ENCODE results near the gene UCP3.

The UCP3 gene

DNA sequence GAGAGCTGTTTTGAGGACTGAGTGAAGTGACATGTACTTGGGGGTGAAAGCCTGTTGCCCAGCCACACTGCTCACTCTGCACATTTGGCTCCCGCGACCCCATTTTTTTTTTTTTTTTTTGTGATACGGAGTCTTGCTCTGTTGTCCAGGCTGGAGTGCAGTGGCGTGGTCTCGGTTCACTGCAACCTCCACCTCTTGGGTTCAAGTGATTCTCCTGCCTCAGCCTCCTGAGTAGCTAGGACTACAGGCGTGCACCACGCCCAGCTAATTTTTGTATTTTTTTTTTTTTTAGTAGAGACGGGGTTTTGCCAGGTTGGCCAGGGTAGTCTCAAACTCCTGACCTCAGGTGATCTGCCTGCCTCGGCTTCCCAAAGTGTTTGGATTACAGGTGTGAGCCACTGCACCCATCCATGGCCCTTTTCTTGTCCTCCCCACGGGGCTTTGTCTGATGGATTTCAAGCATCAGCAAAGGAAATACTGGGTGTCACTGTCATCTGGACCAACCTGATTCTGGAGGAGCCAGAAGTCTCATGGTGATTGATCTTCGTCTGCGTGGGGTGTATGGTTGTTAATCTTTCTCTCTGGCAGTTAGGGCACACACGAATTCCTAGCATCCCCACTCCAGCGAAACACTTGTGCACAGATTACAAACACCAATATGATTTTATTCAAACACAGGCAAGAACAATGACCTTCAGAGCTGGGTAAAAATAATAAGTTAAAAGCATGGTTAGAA lies 3.4 kb upstream of the UCP3 start:
- Histone ChIP-seq H3K4me3 (ENCODE audit: insufficient read depth, low read length, poor library complexity, severe bottlenecking) (no peak overlapping the region), H2AFZ (ENCODE audit: low read depth, low read length, severe bottlenecking) (no peak overlapping the region), H3K9ac (ENCODE audit: low read length) (no peak overlapping the region), H3K27me3 (ENCODE audit: low read length) (no peaks in the 10 kb centered on the region), H3K9me2 (replicated peaks; ENCODE audit: insufficient read depth, low read length) (no peaks in the 10 kb centered on the region), H4K20me1 (ENCODE audit: low read depth, low read length) (no peaks in the 10 kb centered on the region), H3K9me3 (ENCODE audit: insufficient read depth, low read length) (no peaks in the 10 kb centered on the region), H3K4me2 (ENCODE audit: low read depth, low read length, poor library complexity, severe bottlenecking) (no peak overlapping the region), H3K79me2 (ENCODE audit: insufficient read depth, low read length) (no peaks in the 10 kb centered on the region), H3F3A (ENCODE audit: insufficient read depth) (no peaks in the 10 kb centered on the region), H3K27ac (ENCODE audit: low read depth, low read length) (no peak overlapping the region), H3K36me3 (ENCODE audit: low read length) (no peaks in the 10 kb centered on the region)
- no peak for TF ChIP-seq EZH2phosphoT487 (conservative IDR thresholded peaks at IDR 0.05; ENCODE audit: low read length)
- TF ChIP-seq, protein P1, sequence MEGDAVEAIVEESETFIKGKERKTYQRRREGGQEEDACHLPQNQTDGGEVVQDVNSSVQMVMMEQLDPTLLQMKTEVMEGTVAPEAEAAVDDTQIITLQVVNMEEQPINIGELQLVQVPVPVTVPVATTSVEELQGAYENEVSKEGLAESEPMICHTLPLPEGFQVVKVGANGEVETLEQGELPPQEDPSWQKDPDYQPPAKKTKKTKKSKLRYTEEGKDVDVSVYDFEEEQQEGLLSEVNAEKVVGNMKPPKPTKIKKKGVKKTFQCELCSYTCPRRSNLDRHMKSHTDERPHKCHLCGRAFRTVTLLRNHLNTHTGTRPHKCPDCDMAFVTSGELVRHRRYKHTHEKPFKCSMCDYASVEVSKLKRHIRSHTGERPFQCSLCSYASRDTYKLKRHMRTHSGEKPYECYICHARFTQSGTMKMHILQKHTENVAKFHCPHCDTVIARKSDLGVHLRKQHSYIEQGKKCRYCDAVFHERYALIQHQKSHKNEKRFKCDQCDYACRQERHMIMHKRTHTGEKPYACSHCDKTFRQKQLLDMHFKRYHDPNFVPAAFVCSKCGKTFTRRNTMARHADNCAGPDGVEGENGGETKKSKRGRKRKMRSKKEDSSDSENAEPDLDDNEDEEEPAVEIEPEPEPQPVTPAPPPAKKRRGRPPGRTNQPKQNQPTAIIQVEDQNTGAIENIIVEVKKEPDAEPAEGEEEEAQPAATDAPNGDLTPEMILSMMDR (IDR thresholded peaks at IDR 0.05; ENCODE audit: insufficient read depth, low read length, poor library complexity, severe bottlenecking), result no peak

DNA sequence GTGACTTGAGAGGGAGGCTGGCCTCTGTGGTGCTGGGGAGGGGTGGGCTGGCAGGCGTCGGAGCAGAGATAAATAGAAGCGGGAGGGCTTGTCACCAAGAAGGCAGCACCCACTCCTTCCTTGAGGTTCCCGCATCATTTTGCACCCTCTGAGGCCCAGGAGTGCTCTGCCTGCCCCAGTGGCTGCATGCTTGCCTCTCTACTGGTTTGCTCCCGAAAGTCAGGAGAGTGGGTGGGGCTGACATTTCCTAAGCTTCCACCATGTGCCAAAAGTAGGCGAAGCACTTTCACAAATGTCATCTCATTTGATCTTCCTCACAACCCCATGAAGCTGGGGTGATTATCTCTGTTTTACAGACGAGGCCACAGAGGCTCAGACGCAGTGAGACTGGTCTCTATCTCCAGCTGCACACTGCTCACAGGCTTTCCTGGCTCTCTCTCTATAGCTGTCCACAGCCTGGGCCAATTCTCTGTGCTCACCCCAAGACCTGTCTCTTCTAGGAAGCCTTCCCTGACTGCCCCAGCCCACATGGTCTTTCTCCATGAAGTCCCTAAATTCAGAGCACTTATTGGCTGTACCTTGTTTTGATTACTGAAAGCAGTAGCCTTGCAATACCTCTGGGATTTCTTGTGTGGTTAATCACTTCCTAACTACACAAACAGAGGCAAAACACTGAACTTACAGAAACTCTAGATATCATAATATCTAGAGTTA lies 2.6 kb upstream of the UCP3 start:
- Histone ChIP-seq H3K9me3 (ENCODE audit: insufficient read depth, low read length) (no peaks in the 10 kb centered on the region), H3K36me3 (ENCODE audit: low read length) (no peaks in the 10 kb centered on the region), H3F3A (ENCODE audit: insufficient read depth) (no peaks in the 10 kb centered on the region), H2AFZ (ENCODE audit: low read depth, low read length, severe bottlenecking) (no peak overlapping the region), H3K27me3 (ENCODE audit: low read length) (no peaks in the 10 kb centered on the region), H3K9ac (ENCODE audit: low read length) (no peak overlapping the region), H3K4me3 (ENCODE audit: insufficient read depth, low read length, poor library complexity, severe bottlenecking) (no peak overlapping the region), H3K79me2 (ENCODE audit: insufficient read depth, low read length) (no peaks in the 10 kb centered on the region), H3K4me2 (ENCODE audit: low read depth, low read length, poor library complexity, severe bottlenecking) (no peak overlapping the region), H3K9me2 (replicated peaks; ENCODE audit: insufficient read depth, low read length) (no peaks in the 10 kb centered on the region), H3K27ac (ENCODE audit: low read depth, low read length) (no peak overlapping the region), H4K20me1 (ENCODE audit: low read depth, low read length) (no peaks in the 10 kb centered on the region)
- TF ChIP-seq, protein P1 (IDR thresholded peaks at IDR 0.05; ENCODE audit: insufficient read depth, low read length, poor library complexity, severe bottlenecking), result no peak
- no peak for TF ChIP-seq EZH2phosphoT487 (conservative IDR thresholded peaks at IDR 0.05; ENCODE audit: low read length)

DNA sequence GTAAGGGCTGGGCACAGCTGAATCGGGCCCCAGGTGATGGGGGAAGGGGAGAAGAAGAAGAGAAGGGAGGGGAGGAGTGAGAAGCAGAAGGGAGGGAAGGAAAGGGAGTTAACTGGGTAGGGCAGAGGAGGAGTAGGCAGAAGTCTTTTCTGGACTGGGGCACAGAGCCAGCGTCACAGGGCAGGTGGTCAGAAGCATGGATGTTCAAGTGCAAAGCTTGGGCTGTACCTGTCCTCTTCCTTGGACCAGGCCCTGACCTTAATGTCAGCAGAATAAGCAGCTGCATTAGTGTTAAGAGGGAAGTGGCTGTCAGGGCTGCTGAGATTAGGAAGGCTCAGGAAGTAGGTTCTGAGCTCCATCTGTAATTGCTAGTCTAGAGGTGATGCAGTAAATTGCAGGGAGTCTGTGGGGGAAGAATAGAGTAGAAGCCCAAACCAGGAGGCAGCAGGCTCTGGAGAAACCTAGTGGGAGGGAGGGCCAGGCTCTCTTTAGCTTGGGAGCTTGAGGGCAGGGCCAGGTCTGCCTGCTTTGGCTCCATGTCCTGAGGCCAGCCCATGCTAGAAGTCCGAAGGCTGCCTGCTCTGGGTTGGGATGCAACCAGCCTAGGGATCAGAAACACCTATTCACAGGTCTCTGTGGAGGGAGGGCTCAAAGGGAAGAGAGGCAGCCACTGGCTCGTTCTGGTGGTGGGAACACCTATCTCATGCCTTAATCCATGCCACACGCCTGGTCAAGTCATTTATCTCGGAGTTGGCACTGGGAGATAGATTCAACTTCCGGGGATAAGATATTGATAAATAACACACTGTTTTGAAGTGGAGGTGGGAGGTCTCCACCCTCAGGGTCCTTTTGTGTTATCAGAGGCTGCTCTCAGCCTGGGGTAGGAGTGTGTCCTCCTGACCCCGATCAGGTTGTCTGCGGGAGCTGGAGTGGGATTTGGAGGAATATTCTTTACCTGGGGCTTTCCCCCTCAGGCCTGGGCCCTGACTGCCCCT lies 1.7 kb upstream of the UCP3 start:
- Histone ChIP-seq H3K27me3 (ENCODE audit: low read length) (no peaks in the 10 kb centered on the region), H3K4me2 (ENCODE audit: low read depth, low read length, poor library complexity, severe bottlenecking) (no peak overlapping the region), H3K9ac (ENCODE audit: low read length) (no peak overlapping the region), H3F3A (ENCODE audit: insufficient read depth) (no peaks in the 10 kb centered on the region), H3K36me3 (ENCODE audit: low read length) (no peaks in the 10 kb centered on the region), H2AFZ (ENCODE audit: low read depth, low read length, severe bottlenecking) (no peak overlapping the region), H4K20me1 (ENCODE audit: low read depth, low read length) (no peaks in the 10 kb centered on the region), H3K4me3 (ENCODE audit: insufficient read depth, low read length, poor library complexity, severe bottlenecking) (no peak overlapping the region), H3K9me2 (replicated peaks; ENCODE audit: insufficient read depth, low read length) (no peaks in the 10 kb centered on the region), H3K27ac (ENCODE audit: low read depth, low read length) (no peak overlapping the region), H3K79me2 (ENCODE audit: insufficient read depth, low read length) (no peaks in the 10 kb centered on the region), H3K9me3 (ENCODE audit: insufficient read depth, low read length) (no peaks in the 10 kb centered on the region)
- no peak for TF ChIP-seq EZH2phosphoT487 (conservative IDR thresholded peaks at IDR 0.05; ENCODE audit: low read length)
- TF ChIP-seq, protein P1 (IDR thresholded peaks at IDR 0.05; ENCODE audit: insufficient read depth, low read length, poor library complexity, severe bottlenecking), result no peak

All from SU-DHL-6 (cell line).